GM12892 (cell line): Measurements from ENCODE around the gene FSHR.

Source experiments
- POLR2A ChIP-seq: IDR thresholded peaks from 2 replicates; pipeline ENCODE4 v1.6.1; 2011; ENCODE audit warnings: low read depth, low read length, control low read depth
- POLR2AphosphoS5 ChIP-seq: IDR thresholded peaks from 2 replicates; pipeline ENCODE4 v1.6.1; 2011; ENCODE audit warnings: low read depth, low read length, control low read depth

- TF ChIP-seq POLR2A, result no peak
- TF ChIP-seq POLR2AphosphoS5, result no peak
These were observed 576 bp upstream of the FSHR start for GRCh38 chr2:49154891-49155290.
